Loucy (cell line): ENCODE results near the gene CUBN.

Source experiments
- EZH2phosphoT487 ChIP-seq: fragments of 200-600 bp; IDR thresholded peaks from 2 replicates; pipeline ENCODE4 v1.6.1; 2018; ENCODE audit warnings: antibody characterized with exemption, mild to moderate bottlenecking, moderate library complexity, borderline replicate concordance
- TF ChIP-seq, protein P1 (sequence below): fragments of 200-600 bp; sonication (generic); conservative IDR thresholded peaks from 2 replicates; pipeline ENCODE4 v1.5.1; 2014; ENCODE audit warnings: mild to moderate bottlenecking, antibody characterized with exemption, low read length

DNA sequence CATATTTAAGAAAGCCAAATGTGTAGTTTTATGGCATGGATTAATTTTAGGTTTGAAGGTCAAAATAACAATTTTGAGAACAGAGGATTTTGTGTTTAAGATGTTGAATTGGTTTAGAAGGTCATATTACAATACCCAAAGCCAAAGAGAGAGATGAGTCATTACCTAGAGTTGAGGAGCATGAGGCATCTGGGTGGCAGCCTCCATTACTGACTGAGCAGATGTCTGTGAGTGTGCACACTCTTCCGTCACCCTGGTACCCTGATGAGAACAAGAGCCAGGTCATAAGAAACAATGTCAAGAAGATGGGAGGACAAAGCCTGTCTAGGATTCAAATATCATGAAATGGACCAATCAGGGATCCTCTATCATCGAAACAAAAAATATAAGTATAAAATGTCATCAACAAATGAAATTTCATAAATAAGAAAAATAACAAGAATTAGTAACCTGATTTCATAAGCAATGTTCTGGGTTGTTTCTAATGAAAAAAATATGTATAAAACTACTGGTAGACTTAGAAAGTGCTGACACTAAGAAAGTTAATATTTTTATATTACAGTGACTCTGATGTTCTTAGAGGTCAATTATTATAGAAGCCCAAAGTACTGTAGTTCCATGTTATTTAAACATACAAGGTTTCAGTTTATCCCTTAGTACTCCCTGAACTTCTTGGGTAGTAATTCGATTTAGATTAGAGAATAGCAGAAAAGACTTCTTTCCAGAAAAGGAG is 20.0 kb downstream of the CUBN start:
- TF ChIP-seq EZH2phosphoT487: no peak
- TF ChIP-seq, protein P1, sequence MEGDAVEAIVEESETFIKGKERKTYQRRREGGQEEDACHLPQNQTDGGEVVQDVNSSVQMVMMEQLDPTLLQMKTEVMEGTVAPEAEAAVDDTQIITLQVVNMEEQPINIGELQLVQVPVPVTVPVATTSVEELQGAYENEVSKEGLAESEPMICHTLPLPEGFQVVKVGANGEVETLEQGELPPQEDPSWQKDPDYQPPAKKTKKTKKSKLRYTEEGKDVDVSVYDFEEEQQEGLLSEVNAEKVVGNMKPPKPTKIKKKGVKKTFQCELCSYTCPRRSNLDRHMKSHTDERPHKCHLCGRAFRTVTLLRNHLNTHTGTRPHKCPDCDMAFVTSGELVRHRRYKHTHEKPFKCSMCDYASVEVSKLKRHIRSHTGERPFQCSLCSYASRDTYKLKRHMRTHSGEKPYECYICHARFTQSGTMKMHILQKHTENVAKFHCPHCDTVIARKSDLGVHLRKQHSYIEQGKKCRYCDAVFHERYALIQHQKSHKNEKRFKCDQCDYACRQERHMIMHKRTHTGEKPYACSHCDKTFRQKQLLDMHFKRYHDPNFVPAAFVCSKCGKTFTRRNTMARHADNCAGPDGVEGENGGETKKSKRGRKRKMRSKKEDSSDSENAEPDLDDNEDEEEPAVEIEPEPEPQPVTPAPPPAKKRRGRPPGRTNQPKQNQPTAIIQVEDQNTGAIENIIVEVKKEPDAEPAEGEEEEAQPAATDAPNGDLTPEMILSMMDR: no peak
